ENCODE data around the gene FNDC5. TPM values are rescaled to one million over a fixed set of nuclear protein-coding genes. Genes with fewer than 3 reads are reported as not detected.

FNDC5 gene
- total and polyA plus RNA-seq, 2 of the 13 experiments (the other 11 are each of a cell fraction or from before 2014, with no cell fraction given): 1.4 to 3.1 TPM

DNA sequence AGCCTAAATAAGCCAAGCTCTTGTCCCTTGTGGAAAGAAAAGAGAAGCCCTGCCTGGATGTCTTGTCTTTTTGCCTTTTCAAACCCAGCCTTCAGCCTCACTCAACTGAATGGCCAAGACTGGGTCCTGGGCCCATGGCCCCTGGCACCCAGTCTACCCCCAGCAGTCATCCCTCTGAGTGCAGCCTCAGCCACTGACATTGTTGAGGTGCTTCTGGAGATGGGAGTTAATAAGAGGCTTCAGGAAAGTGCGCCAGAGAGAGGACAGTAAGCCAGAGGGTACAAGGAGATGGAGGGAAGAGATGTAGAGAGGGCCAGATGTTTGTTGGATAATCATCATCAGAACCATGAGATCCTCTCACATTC lies 6.8 kb downstream of the FNDC5 start:
- ATAC-seq (no peak), DNase-seq (ENCODE audit: low spot score) (no peak), FAIRE-seq (no peak)
- CTCF ChIA-PET (ENCODE audit: low intra/inter-chr PET ratio, low total read pairs): no interaction called here
- Histone ChIP-seq H3K27ac (ENCODE audit: extremely low read length, insufficient read depth, low read length) (no peak overlapping the region), H3K9me3 (ENCODE audit: low read length) (no peaks in the 10 kb centered on the region), H2AFZ (ENCODE audit: low read length) (no peak overlapping the region), H3K4me2 (ENCODE audit: low read depth, low read length) (no peak overlapping the region), H3K79me2 (ENCODE audit: insufficient read depth, low read length) (no peaks in the 10 kb centered on the region), H4K20me1 (ENCODE audit: insufficient read depth, low read length) (no peaks in the 10 kb centered on the region), H3K27me3 (ENCODE audit: control insufficient read depth in 1 of 2, insufficient read depth in 2 of 2, low read length in 2 of 2) (no peaks in the 10 kb centered on the region), H3K4me3 (replicated peaks in 1 of 3; ENCODE audit: insufficient read depth in 1 of 3, low read depth in 2 of 3, low read length in 3 of 3) (no peak overlapping the region), H3K4me1 (ENCODE audit: insufficient read depth, low read length) (no peaks in the 10 kb centered on the region), H3K9ac (ENCODE audit: insufficient read depth, low read depth, low read length) (no peak overlapping the region), H3K36me3 (replicated peaks in 1 of 2; ENCODE audit: control insufficient read depth in 1 of 2, insufficient read depth in 2 of 2, low read length in 2 of 2) (peaks cover 0 to 7% of the 10 kb centered on the region in 2 experiments; a peak in 1 of 5 replicates)
- intact Hi-C loops (cut with micrococcal nuclease; ENCODE audit: unreplicated experiment) (no loop called here), in situ Hi-C loops (cut with HindIII; ENCODE audit: extremely low pct_ligation_motif_present, low pct_unique_long_range_greater_than_20kb) (no loop called here)
- TF ChIP-seq, protein P1, sequence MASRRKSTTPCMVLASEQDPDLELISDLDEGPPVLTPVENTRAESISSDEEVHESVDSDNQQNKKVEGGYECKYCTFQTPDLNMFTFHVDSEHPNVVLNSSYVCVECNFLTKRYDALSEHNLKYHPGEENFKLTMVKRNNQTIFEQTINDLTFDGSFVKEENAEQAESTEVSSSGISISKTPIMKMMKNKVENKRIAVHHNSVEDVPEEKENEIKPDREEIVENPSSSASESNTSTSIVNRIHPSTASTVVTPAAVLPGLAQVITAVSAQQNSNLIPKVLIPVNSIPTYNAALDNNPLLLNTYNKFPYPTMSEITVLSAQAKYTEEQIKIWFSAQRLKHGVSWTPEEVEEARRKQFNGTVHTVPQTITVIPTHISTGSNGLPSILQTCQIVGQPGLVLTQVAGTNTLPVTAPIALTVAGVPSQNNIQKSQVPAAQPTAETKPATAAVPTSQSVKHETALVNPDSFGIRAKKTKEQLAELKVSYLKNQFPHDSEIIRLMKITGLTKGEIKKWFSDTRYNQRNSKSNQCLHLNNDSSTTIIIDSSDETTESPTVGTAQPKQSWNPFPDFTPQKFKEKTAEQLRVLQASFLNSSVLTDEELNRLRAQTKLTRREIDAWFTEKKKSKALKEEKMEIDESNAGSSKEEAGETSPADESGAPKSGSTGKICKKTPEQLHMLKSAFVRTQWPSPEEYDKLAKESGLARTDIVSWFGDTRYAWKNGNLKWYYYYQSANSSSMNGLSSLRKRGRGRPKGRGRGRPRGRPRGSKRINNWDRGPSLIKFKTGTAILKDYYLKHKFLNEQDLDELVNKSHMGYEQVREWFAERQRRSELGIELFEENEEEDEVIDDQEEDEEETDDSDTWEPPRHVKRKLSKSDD (CRISPR knock-in tag; IDR thresholded peaks at IDR 0.05; ENCODE audit: low read depth): no peak
- TF ChIP-seq NONO (IDR thresholded peaks at IDR 0.05) (no peak), NONO (CRISPR knock-in tag; conservative IDR thresholded peaks at IDR 0.05) (no peak), ZNF260 (CRISPR knock-in tag; IDR thresholded peaks at IDR 0.05; ENCODE audit: borderline replicate concordance, low read depth) (no peak), ZNF772 (CRISPR knock-in tag; IDR thresholded peaks at IDR 0.05) (no peak), NRL (CRISPR knock-in tag; IDR thresholded peaks at IDR 0.05; ENCODE audit: borderline replicate concordance) (no peak), WIZ (CRISPR knock-in tag; IDR thresholded peaks at IDR 0.05) (no peak), ZNF136 (CRISPR knock-in tag; IDR thresholded peaks at IDR 0.05; ENCODE audit: low read depth) (no peak)
- TF ChIP-seq, protein P2, sequence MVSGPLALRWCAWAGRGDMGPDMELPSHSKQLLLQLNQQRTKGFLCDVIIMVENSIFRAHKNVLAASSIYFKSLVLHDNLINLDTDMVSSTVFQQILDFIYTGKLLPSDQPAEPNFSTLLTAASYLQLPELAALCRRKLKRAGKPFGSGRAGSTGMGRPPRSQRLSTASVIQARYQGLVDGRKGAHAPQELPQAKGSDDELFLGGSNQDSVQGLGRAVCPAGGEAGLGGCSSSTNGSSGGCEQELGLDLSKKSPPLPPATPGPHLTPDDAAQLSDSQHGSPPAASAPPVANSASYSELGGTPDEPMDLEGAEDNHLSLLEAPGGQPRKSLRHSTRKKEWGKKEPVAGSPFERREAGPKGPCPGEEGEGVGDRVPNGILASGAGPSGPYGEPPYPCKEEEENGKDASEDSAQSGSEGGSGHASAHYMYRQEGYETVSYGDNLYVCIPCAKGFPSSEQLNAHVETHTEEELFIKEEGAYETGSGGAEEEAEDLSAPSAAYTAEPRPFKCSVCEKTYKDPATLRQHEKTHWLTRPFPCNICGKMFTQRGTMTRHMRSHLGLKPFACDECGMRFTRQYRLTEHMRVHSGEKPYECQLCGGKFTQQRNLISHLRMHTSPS (CRISPR knock-in tag; IDR thresholded peaks at IDR 0.05; ENCODE audit: low read depth): no peak
- BruUV-seq (replicated peaks): no TSS peak
- WGBS (ENCODE audit: low lambda C conversion rate): 92% methylated on average over 1 of the region's 1 CpG
- POLR2A ChIA-PET: no interaction called here
